ENCODE data around the gene TIMM50. TPM values are rescaled to one million over a fixed set of nuclear protein-coding genes. Genes with fewer than 3 reads are reported as not detected.

TIMM50 gene
- total RNA-seq, result 110 and 115 TPM in 2 replicates

DNA sequence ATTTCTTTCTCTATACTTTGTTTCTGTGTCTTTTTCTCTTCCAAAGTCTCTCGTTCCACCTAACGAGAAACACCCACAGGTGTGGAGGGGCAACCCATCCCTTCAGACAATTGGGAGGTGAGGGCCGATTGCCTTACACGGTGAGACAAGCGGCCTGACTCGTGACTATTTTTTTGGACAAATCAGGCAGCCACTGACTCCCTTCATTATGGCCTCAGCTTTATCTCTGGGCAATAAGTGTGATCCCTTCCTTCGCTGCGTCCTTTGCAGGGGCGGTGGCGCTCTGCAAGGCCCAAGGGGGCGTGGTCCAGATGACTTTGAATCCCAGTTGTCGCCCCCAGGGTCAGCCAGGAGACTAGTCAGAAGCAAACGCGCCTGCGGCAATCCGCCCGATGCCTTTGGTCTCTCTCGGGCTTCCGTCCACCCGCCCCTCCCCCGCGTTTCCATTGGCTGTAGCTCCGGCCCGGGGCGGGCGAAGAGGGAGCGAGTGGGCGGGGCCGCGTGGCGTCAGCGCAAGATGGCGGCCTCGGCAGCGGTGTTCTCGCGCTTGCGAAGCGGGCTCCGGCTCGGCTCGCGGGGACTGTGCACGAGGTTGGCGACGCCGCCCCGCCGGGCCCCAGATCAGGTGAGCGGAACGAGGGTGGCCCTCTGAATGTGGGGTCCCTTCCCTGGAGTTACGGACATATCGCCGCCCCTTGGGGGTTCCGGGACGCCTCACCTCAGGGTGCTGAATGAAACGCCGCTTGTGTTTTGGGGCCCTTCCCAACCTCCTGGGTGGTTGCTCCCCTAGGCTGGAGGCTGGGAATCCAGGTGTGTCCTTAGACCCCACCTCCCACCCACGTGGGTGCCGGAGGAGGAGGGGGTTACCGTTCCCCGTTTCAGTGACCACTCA lies at the start of gene TIMM50:
Gene TIMM50 (plus strand): TSS at position 502 of the 892 bp plus-strand sequence. CDS start 16 bp downstream, at position 518.
- peak; percentile 96 for DNase-seq (ENCODE audit: low spot score)
- peaks cover 48% of the 10 kb centered on the region for H3K36me3 Mint-ChIP-seq (ENCODE audit: low read depth)
- H3K27me3 Mint-ChIP-seq (ENCODE audit: low read depth), result no peaks in the 10 kb centered on the region
- H3K27ac Mint-ChIP-seq, result peak within 1 kb of the TSS; percentile 84
- intact Hi-C loops (cut with micrococcal nuclease), result loop anchor here (2.0 kb wide), 3 partner anchors 36 to 52 kb away; partner anchors contain the start of genes EID2B and SUPT5H
- peaks cover 24% of the 10 kb centered on the region for H3K4me1 Mint-ChIP-seq (ENCODE audit: low read depth)
- H3K9me3 Mint-ChIP-seq, result no peaks in the 10 kb centered on the region
- H3K4me3 Mint-ChIP-seq (ENCODE audit: low read depth), result peak within 1 kb of the TSS; percentile 97

DNA sequence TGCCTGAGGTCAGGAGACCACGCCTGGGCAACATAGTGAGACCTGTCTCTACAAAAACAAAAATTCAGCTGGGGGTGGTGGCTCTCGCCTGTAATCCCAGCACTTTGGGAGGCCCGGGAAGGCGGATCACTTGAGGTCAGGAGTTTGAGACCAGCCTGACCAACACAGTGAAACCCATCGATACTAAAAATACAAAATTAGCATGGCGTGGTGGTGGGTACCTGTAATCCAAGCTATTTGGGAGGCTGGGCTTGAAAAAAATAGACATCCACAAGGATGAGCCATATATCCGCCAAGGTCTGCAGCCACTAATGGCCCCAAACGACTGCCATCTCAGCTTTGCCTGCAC lies 48.0 kb upstream of the TIMM50 start:
- H3K27ac Mint-ChIP-seq, result peak overlapping the region; percentile 73
- no peak for DNase-seq (ENCODE audit: low spot score)
- intact Hi-C loops (cut with micrococcal nuclease), result no loop called here
- peak overlapping the region; percentile 45 for H3K4me3 Mint-ChIP-seq (ENCODE audit: low read depth)
- peaks cover 41% of the 10 kb centered on the region for H3K4me1 Mint-ChIP-seq (ENCODE audit: low read depth)
- H3K36me3 Mint-ChIP-seq (ENCODE audit: low read depth), result peaks cover 51% of the 10 kb centered on the region
- H3K9me3 Mint-ChIP-seq, result no peaks in the 10 kb centered on the region
- H3K27me3 Mint-ChIP-seq (ENCODE audit: low read depth), result no peaks in the 10 kb centered on the region

DNA sequence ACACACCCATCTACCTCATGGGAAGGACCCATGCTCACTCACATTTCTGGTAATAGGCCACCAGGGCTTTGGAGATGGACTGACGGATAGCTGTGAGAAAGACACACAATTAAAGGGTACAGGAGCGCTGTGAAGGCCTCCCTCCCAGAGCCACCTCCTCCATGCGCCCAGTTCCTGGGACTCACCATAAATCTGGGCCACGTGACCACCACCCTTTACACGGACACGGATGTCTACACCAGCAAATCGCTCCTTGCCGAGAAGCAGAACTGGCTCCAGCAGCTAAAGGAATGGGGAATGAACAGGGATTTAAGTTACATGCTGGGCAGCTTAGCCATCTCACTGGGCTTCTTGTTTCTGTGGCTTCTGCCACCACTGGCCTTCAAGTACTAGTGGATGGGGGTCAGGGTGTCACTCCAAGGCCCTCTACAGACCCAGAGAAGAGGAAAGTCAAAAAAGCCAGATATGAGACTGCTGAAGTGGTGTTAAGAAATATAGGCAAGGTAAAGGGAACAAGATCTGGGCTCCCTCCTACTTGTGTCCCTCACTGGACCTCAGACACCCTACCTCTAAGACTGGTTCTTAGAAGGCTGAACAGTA lies 47.1 kb upstream of the TIMM50 start:
- Mint-ChIP-seq H3K4me1 (ENCODE audit: low read depth) (peaks cover 41% of the 10 kb centered on the region), H3K27me3 (ENCODE audit: low read depth) (no peaks in the 10 kb centered on the region), H3K36me3 (ENCODE audit: low read depth) (peaks cover 51% of the 10 kb centered on the region), H3K27ac (peak overlapping the region; percentile 73), H3K4me3 (ENCODE audit: low read depth) (peak overlapping the region; percentile 58), H3K9me3 (no peaks in the 10 kb centered on the region)
- no peak for DNase-seq (ENCODE audit: low spot score)
- intact Hi-C loops (cut with micrococcal nuclease), result no loop called here

DNA sequence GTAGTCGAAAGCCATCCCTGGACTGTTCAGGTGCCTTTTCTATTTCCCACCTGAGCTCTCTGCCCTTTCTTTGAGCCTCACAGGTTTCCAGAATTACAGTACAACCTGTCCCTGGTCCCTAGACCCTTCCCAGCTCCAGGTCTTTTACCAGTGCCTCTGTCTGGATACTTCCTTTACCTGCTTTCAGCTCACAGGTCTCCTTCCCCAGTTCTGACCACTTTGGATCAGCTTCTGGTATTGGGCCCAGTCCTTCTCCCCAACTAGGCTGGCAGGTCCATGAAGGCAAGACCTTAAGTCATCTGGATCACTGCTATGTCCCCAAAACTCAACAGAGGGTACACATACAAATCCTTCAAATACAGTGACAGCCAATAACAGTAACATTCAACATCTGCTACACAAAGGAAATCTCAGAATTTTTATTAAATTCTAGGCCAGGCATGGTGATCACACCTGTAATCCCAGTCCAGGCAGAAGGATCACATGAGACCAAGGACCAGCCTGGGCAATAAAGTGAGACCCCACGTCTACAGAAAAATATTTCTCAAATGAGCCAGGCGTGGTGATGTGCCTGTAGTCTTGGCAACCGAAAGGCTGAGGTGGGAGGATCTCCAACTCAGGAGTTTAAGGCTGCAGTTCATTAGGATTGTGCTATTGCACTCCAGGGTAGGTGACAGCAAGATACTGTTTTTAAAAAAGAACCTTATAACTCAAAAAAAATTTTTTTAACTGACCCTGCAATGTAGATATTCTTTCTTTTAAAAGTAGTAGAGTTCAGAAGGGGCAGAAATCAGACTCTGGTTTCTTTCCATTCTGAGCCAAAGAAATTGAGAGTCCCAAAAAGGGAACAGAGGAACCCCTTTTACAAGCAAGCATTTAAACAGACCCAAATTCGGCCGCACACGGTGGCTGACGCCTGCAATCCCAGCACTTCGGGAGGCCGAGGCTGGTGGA lies 46.2 kb upstream of the TIMM50 start:
- no peak for DNase-seq (ENCODE audit: low spot score)
- intact Hi-C loops (cut with micrococcal nuclease), result no loop called here
- peak overlapping the region; percentile 99 for H3K27ac Mint-ChIP-seq
- H3K36me3 Mint-ChIP-seq (ENCODE audit: low read depth), result peaks cover 51% of the 10 kb centered on the region
- H3K27me3 Mint-ChIP-seq (ENCODE audit: low read depth), result no peaks in the 10 kb centered on the region
- peak overlapping the region; percentile 100 for H3K4me3 Mint-ChIP-seq (ENCODE audit: low read depth)
- no peaks in the 10 kb centered on the region for H3K9me3 Mint-ChIP-seq
- H3K4me1 Mint-ChIP-seq (ENCODE audit: low read depth), result peaks cover 41% of the 10 kb centered on the region

DNA sequence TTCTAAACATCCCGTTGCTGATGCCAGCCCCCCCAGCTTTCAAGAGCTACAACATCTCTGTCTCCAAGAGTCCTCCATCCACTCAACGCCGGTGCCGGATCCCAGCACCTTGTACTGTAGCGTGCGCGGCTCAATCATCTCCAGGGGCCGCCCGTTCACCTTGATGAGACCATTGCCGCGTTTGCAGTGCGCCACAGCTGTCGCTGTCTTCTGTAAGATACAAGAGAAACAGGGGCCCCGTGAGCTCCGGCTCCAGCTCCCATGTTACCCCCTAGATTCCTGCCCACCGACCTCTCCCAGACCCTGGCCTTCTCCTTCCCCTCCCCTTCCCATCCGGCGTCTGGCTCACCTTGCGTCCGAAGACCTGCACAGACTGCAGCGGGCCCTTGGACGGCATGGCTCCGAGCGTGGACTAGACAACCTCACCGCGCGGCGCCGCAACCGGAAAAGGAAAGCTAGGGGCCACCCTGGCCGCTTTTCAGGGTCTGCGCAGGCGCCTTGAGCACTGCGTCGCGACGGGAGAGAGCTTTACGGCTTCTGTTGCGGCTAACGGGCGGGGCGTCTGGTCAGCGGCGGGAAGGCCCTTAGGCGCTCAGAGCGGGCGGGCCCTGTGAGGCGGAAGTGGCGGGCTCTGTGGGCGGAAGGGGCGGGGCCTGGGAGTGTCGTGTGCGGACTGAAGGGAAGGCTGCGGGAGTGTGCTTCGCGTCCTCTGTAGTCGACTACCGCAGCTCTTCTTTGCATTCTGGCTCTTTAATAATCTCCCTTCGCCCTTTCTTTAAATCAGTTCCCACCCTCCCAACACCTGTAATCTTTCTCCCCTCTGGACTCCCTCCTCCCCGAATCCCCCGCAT lies 44.9 kb upstream of the TIMM50 start, which contains the start of gene RPS16:
Gene RPS16 (minus strand): TSS at position 451 of the 851 bp plus-strand sequence. CDS start 54 bp downstream, at position 397.
- H3K27ac Mint-ChIP-seq, result peak within 1 kb of the TSS; percentile 99
- DNase-seq (ENCODE audit: low spot score), result peak; percentile 99
- H3K9me3 Mint-ChIP-seq, result no peaks in the 10 kb centered on the region
- H3K36me3 Mint-ChIP-seq (ENCODE audit: low read depth), result peaks cover 46% of the 10 kb centered on the region
- intact Hi-C loops (cut with micrococcal nuclease), result loop anchor here (1.0 to 2.0 kb wide), 4 partner anchors 10 to 45 kb away; partner anchors contain the start of genes MED29, PAF1, PLEKHG2 and SUPT5H
- no peaks in the 10 kb centered on the region for H3K27me3 Mint-ChIP-seq (ENCODE audit: low read depth)
- peaks cover 40% of the 10 kb centered on the region for H3K4me1 Mint-ChIP-seq (ENCODE audit: low read depth)
- H3K4me3 Mint-ChIP-seq (ENCODE audit: low read depth), result peak within 1 kb of the TSS; percentile 100

DNA sequence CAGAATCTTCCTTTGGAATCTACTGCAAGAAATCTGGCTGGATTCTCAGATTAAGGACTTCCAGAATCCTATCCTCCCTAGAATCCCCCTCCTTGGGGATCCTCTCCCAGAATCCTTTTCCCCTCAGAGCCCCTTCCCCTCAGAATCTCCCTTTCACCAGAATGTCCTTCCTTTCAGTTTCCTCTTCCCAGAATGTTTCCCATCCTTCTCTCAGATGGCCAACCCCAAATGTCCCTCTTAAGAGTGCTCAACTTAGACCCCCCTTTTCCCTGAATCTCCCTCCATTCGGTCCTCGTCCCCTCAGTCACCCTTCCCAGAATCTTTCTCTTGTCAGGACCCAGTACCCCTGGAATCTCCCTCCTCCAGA lies 44.3 kb upstream of the TIMM50 start:
- Mint-ChIP-seq H3K27ac (peak overlapping the region; percentile 99), H3K9me3 (no peaks in the 10 kb centered on the region), H3K4me3 (ENCODE audit: low read depth) (peak overlapping the region; percentile 100), H3K36me3 (ENCODE audit: low read depth) (peaks cover 40% of the 10 kb centered on the region), H3K4me1 (ENCODE audit: low read depth) (peaks cover 36% of the 10 kb centered on the region), H3K27me3 (ENCODE audit: low read depth) (no peaks in the 10 kb centered on the region)
- no peak for DNase-seq (ENCODE audit: low spot score)
- intact Hi-C loops (cut with micrococcal nuclease), result loop anchor here (1.0 to 2.0 kb wide), 4 partner anchors 9 to 45 kb away; partner anchors contain the start of genes MED29, PAF1, PLEKHG2 and SUPT5H

DNA sequence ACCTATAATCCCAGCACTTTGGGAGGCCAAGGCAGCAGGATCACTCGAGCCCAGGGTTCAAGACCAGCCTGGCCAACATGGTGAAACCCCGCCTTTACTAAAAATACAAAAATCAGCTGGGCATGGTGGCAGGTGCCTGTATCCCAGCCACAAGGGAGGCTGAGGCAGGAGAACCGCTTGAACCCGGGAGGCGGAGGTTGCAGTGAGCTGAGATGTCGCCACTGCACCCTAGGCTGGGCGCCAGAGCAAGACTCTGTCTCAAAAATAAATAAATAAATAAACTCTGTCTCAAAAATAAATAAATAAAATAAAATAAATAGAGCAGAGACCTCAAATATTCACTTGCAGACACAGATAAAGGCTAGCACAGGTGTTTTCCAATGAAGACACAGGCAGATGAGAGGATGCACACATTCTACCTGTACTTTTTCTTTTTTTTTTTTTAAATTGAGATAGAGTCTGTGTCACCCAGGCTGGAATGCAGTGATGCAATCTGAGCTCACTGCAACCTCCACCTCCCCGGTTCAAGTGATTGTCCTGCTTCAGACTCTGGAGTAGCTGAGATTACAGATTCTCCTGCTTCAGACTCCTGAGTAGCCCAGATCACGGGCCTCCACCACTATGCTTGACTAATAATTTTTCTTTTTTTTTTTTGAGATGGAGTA lies 42.2 kb upstream of the TIMM50 start:
- H3K9me3 Mint-ChIP-seq, result no peaks in the 10 kb centered on the region
- H3K4me1 Mint-ChIP-seq (ENCODE audit: low read depth), result peaks cover 29% of the 10 kb centered on the region
- no peak for DNase-seq (ENCODE audit: low spot score)
- H3K36me3 Mint-ChIP-seq (ENCODE audit: low read depth), result peaks cover 24% of the 10 kb centered on the region
- no peak overlapping the region for H3K4me3 Mint-ChIP-seq (ENCODE audit: low read depth)
- H3K27me3 Mint-ChIP-seq (ENCODE audit: low read depth), result no peaks in the 10 kb centered on the region
- intact Hi-C loops (cut with micrococcal nuclease), result no loop called here
- no peak overlapping the region for H3K27ac Mint-ChIP-seq

DNA sequence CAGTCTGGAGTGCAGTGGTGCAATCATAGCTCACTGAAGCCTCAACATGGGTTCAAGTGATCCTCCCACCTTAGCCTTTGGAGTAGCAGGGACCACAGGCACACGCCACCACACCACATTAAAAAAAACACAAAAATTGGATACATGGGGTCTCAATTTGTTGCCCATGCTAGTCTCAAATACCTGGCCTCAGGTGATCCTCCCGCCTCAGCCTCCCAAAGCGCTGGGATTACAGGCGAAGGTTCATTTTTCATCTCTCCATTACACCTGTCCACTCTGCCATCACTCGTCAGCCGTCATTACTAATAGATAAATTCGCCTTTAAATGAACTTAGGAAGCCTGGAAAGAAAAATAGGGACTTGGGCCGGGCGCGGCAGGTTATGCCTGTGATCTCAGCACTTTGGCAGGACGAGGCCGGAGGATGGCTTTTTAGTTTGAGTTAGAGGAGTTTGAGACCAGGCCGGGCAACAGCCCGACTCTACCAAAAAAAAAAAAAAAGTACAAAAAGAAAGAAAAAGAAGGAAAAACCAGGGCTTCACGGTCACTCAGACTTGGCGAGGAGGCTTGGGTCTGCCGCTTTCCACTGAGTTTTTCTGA lies 35.9 kb upstream of the TIMM50 start:
- Mint-ChIP-seq H3K36me3 (ENCODE audit: low read depth) (peaks cover 40% of the 10 kb centered on the region), H3K4me3 (ENCODE audit: low read depth) (peak overlapping the region; percentile 95), H3K4me1 (ENCODE audit: low read depth) (peaks cover 35% of the 10 kb centered on the region), H3K27me3 (ENCODE audit: low read depth) (no peaks in the 10 kb centered on the region), H3K27ac (peak overlapping the region; percentile 94), H3K9me3 (no peaks in the 10 kb centered on the region)
- intact Hi-C loops (cut with micrococcal nuclease), result loop anchor here (1.0 to 2.0 kb wide), 4 partner anchors 8 to 96 kb away; partner anchors contain the start of genes EID2 and TIMM50
- no peak for DNase-seq (ENCODE audit: low spot score)

DNA sequence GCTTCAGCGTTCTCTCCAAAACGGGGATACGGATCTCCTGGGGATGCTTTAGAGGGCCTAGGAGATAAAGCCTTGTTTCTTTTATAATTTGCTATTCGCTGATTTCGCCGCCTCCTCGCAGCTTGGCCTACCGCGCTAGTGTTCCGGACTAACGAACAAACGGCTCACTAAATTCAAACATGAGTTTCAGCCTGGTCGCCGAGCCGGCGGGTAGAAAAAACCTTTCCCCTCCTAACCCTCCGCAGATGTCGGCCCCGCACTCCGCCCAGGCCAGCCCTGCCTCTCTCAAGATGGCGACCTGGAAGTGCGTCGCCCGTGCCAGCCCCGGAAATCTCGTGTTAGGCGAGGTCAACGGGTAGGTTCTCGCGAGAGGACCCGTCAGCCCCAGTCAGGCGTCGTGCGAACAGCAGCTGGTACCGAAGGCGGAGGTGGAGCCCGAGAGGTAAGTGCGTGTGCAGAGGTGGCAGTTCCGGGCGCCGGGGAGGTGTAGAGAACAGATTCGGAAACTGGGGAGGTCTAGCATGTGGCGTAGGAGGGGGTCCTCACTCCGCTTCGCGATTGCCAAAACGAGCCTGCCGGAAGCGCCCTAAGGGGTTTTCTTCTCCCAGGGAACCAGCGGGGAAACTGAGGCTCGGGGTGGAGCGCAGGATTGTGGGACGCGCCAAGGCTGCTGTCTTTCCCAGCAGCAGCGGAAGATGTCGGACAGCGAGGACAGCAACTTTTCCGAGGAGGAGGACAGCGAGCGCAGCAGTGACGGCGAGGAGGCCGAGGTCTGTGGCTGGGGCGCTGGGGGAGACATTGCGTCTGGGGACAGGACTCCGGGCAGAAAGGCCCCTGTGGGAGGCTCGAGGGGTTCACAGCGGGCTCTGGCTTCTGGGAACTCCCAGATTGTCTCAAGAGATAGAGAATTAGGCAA lies 35.2 kb upstream of the TIMM50 start, which contains the start of gene SUPT5H:
Gene SUPT5H (plus strand): TSS at position 387 of the 916 bp plus-strand sequence. CDS start 309 bp downstream, at position 696.
- H3K27me3 Mint-ChIP-seq (ENCODE audit: low read depth), result no peaks in the 10 kb centered on the region
- peak within 1 kb of the TSS; percentile 94 for H3K27ac Mint-ChIP-seq
- peaks cover 34% of the 10 kb centered on the region for H3K4me1 Mint-ChIP-seq (ENCODE audit: low read depth)
- DNase-seq (ENCODE audit: low spot score), result peak; percentile 98
- intact Hi-C loops (cut with micrococcal nuclease), result loop anchor here (1.0 to 2.0 kb wide), 4 partner anchors 9 to 95 kb away; partner anchors contain the start of genes EID2 and TIMM50
- H3K4me3 Mint-ChIP-seq (ENCODE audit: low read depth), result peak within 1 kb of the TSS; percentile 95
- H3K9me3 Mint-ChIP-seq, result no peaks in the 10 kb centered on the region
- peaks cover 43% of the 10 kb centered on the region for H3K36me3 Mint-ChIP-seq (ENCODE audit: low read depth)

Data from activated T-helper 2 cell treated with anti-CD3 and anti-CD28 coated beads, Interferon-gamma antibody, Interleukin-2, Interleukin-4, amounts not matched to agents 10 μg/mL and 5 μg/mL and 100 μg/mL, durations not matched to agents 14 hours and 24 hours and 36 hours (primary cell).